AG09319 (cell line): Measurements from ENCODE around the gene LRRC10B.

Experiments used
- DNase-seq: peaks from one replicate; pipeline ENCODE4 v3.0.0-alpha.2; 2010; ENCODE audit warnings: low read depth; ENCODE audit errors: extremely low read depth
- CTCF ChIP-seq: IDR thresholded peaks from 2 replicates; pipeline ENCODE4 v1.5.1; 2011; ENCODE audit warnings: low read depth, mild to moderate bottlenecking, inconsistent platforms, low read length, moderate library complexity

LRRC10B gene

GRCh38 chr11:61486779-61487178 lies 21.8 kb upstream of the LRRC10B start:
- DNase-seq = no peak
- TF ChIP-seq CTCF = no peak

GRCh38 chr11:61487342-61488025 lies 21.1 kb upstream of the LRRC10B start:
- DNase-seq = no peak
- no peak for TF ChIP-seq CTCF

GRCh38 chr11:61488651-61489291 lies 19.8 kb upstream of the LRRC10B start:
- DNase-seq = no peak
- TF ChIP-seq CTCF = no peak

GRCh38 chr11:61489833-61490721 lies 18.5 kb upstream of the LRRC10B start:
- TF ChIP-seq CTCF = no peak
- no peak for DNase-seq

GRCh38 chr11:61491736-61492395 lies 16.7 kb upstream of the LRRC10B start:
- TF ChIP-seq CTCF = no peak

GRCh38 chr11:61494381-61494961 lies 14.1 kb upstream of the LRRC10B start:
- no peak for DNase-seq
- TF ChIP-seq CTCF = no peak

More at GRCh38 chr11:61491736-61492395, 16.7 kb upstream of the LRRC10B start:
- no peak for DNase-seq
